ACC112 (cell line): ENCODE data around the gene CTSH.
"Not testable (repeated sequence)": the region's sequence is repeated elsewhere in the genome, so short reads cannot be mapped to it uniquely, and the experiment has no call there.

Source experiments
- H2AFZ ChIP-seq: fragments of 200-600 bp; sonication (generic); one replicate; pipeline ENCODE4 v1.6.0; 2017; ENCODE audit warnings: antibody characterized with exemption, low read length; ENCODE audit not compliant: unreplicated experiment
- H3K27ac ChIP-seq: fragments of 200-600 bp; sonication (generic); 2 replicates; pipeline ENCODE4 v1.5.1; 2014; ENCODE audit warnings: low read depth, mild to moderate bottlenecking, antibody characterized with exemption, low read length, moderate library complexity
- H3K27me3 ChIP-seq: fragments of 200-600 bp; sonication (generic); 2 replicates; pipeline ENCODE4 v1.6.1; 2014; ENCODE audit warnings: mild to moderate bottlenecking, antibody characterized with exemption, low read length, moderate library complexity, mixed read lengths; ENCODE audit not compliant: insufficient read depth
- H3K36me3 ChIP-seq: fragments of 200-600 bp; sonication (generic); 2 replicates; pipeline ENCODE4 v1.6.1; 2016; ENCODE audit warnings: mild to moderate bottlenecking, antibody characterized with exemption, low read length, moderate library complexity, mixed read lengths; ENCODE audit not compliant: insufficient read depth
- H3K4me1 ChIP-seq: fragments of 200-600 bp; sonication (generic); one replicate; pipeline ENCODE4 v1.6.1; 2016; ENCODE audit warnings: low read length, mixed read lengths; ENCODE audit not compliant: insufficient read depth, unreplicated experiment, control insufficient read depth
- H3K4me3 ChIP-seq: fragments of 200-600 bp; sonication (generic); 2 replicates; pipeline ENCODE4 v1.5.1; 2014; ENCODE audit warnings: mild to moderate bottlenecking, low read depth, low read length
- H3K79me2 ChIP-seq: fragments of 200-600 bp; sonication (generic); one replicate; pipeline ENCODE4 v1.6.0; 2016; ENCODE audit warnings: low read length; ENCODE audit not compliant: control insufficient read depth, unreplicated experiment, insufficient read depth

The CTSH gene

GRCh38 chr15:78928616-78929093 lies 16.2 kb downstream of the CTSH start:
- Histone ChIP-seq H3K79me2 (no peaks in the 10 kb centered on the region), H2AFZ (no peak overlapping the region), H3K4me3 (no peak overlapping the region), H3K4me1 (peaks cover 8% of the 10 kb centered on the region), H3K27me3 (no peaks in the 10 kb centered on the region), H3K27ac (no peak overlapping the region), H3K36me3 (no peaks in the 10 kb centered on the region)

GRCh38 chr15:78928176-78928575 lies 16.7 kb downstream of the CTSH start:
- H3K4me1 ChIP-seq, H3K79me2 ChIP-seq, H2AFZ ChIP-seq, H3K27me3 ChIP-seq, H3K4me3 ChIP-seq, H3K36me3 ChIP-seq, H3K27ac ChIP-seq: not testable (repeated sequence)

GRCh38 chr15:78927077-78927790 lies 17.6 kb downstream of the CTSH start:
- Histone ChIP-seq H3K27ac (no peak overlapping the region), H3K4me3 (no peak overlapping the region), H3K79me2 (no peaks in the 10 kb centered on the region), H3K27me3 (no peaks in the 10 kb centered on the region), H3K36me3 (peaks cover 5% of the 10 kb centered on the region; the same call in 1 of the 2 replicates), H3K4me1 (peaks cover 8% of the 10 kb centered on the region), H2AFZ (no peak overlapping the region)

- no peak overlapping the region for H3K4me3 ChIP-seq
- no peaks in the 10 kb centered on the region for H3K79me2 ChIP-seq
- H3K27ac ChIP-seq = no peak overlapping the region
- peaks cover 5% of the 10 kb centered on the region; the same call in 1 of the 2 replicates for H3K36me3 ChIP-seq
- no peaks in the 10 kb centered on the region for H3K27me3 ChIP-seq
- H2AFZ ChIP-seq = no peak overlapping the region
- peaks cover 6% of the 10 kb centered on the region for H3K4me1 ChIP-seq
Measured at GRCh38 chr15:78925956-78926743, 18.7 kb downstream of the CTSH start.

GRCh38 chr15:78925076-78925624 lies 19.7 kb downstream of the CTSH start:
- Histone ChIP-seq H3K4me3 (no peak overlapping the region), H3K4me1 (no peaks in the 10 kb centered on the region), H3K27me3 (no peaks in the 10 kb centered on the region), H3K36me3 (peaks cover 6% of the 10 kb centered on the region; the same call in 1 of the 2 replicates), H3K27ac (no peak overlapping the region), H2AFZ (no peak overlapping the region), H3K79me2 (no peaks in the 10 kb centered on the region)

- no peak overlapping the region for H2AFZ ChIP-seq
- H3K4me3 ChIP-seq = no peak overlapping the region
- no peaks in the 10 kb centered on the region for H3K4me1 ChIP-seq
- H3K27me3 ChIP-seq = no peaks in the 10 kb centered on the region
- H3K27ac ChIP-seq = no peak overlapping the region
- H3K36me3 ChIP-seq = peaks cover 10% of the 10 kb centered on the region
- no peaks in the 10 kb centered on the region for H3K79me2 ChIP-seq
Measured at GRCh38 chr15:78923480-78924360, 21.1 kb downstream of the CTSH start.

- Histone ChIP-seq H3K4me1 (no peaks in the 10 kb centered on the region), H3K27ac (no peak overlapping the region), H2AFZ (no peak overlapping the region), H3K27me3 (no peaks in the 10 kb centered on the region), H3K79me2 (no peaks in the 10 kb centered on the region), H3K36me3 (peaks cover 14% of the 10 kb centered on the region), H3K4me3 (no peak overlapping the region)
Measured at GRCh38 chr15:78923015-78923414, 21.8 kb downstream of the CTSH start.

- Histone ChIP-seq H3K27me3 (no peaks in the 10 kb centered on the region), H3K27ac (no peak overlapping the region), H3K4me1 (peaks cover 3% of the 10 kb centered on the region), H3K36me3 (peaks cover 14% of the 10 kb centered on the region), H3K4me3 (no peak overlapping the region), H3K79me2 (no peaks in the 10 kb centered on the region), H2AFZ (no peak overlapping the region)
Measured at GRCh38 chr15:78922527-78922926, 22.3 kb downstream of the CTSH start.

- H3K36me3 ChIP-seq = peaks cover 14% of the 10 kb centered on the region
- H3K4me1 ChIP-seq = peaks cover 5% of the 10 kb centered on the region
- H3K4me3 ChIP-seq = no peak overlapping the region
- no peaks in the 10 kb centered on the region for H3K27me3 ChIP-seq
- no peak overlapping the region for H3K27ac ChIP-seq
- H2AFZ ChIP-seq = no peak overlapping the region
- no peaks in the 10 kb centered on the region for H3K79me2 ChIP-seq
Measured at GRCh38 chr15:78921940-78922339, 22.9 kb downstream of the CTSH start.

- Histone ChIP-seq H3K27ac (no peak overlapping the region), H2AFZ (no peak overlapping the region), H3K36me3 (peaks cover 14% of the 10 kb centered on the region), H3K27me3 (no peaks in the 10 kb centered on the region), H3K4me3 (no peak overlapping the region), H3K79me2 (no peaks in the 10 kb centered on the region), H3K4me1 (peaks cover 10% of the 10 kb centered on the region)
Measured at GRCh38 chr15:78921517-78921916, 23.3 kb downstream of the CTSH start.
